Sigmoid colon (tissue), 4 donors: ENCODE measurements around the gene NCS1.

Experiments
- CTCF ChIP-seq, 4 experiments: fragments of 450-650 bp in 3 of 4; fragments of 200-600 bp in 1 of 4; IDR thresholded peaks; one replicate each; pipeline ENCODE4 v1.5.1; 2016 to 2019; ENCODE audit warnings: antibody characterized with exemption in 4 of 4, mild to moderate bottlenecking in 3 of 4, moderate library complexity in 2 of 4
- EP300 ChIP-seq, 4 donors: sonication (generic); formaldehyde crosslinking; IDR thresholded peaks; one replicate each; pipeline ENCODE4 v1.6.1; 2017; ENCODE audit warnings: antibody characterized with exemption in 4 of 4
- POLR2A ChIP-seq, 2 donors: fragments of 450-650 bp; IDR thresholded peaks; one replicate each; pipeline ENCODE4 v1.6.1; 2016; ENCODE audit warnings: antibody characterized with exemption in 2 of 2, mild to moderate bottlenecking in 2 of 2, moderate library complexity in 2 of 2
- POLR2AphosphoS5 ChIP-seq, 4 donors: sonication (generic); formaldehyde crosslinking; IDR thresholded peaks; one replicate each; pipeline ENCODE4 v1.6.1; 2017; ENCODE audit warnings: antibody characterized with exemption in 4 of 4

GRCh38 chr9:130196643-130197042 is 24.4 kb downstream of the NCS1 start:
- TF ChIP-seq CTCF (IDR thresholded peaks at IDR 0.05) (no peak), EP300 (IDR thresholded peaks at IDR 0.05) (no peak), POLR2A (IDR thresholded peaks at IDR 0.05) (no peak), POLR2AphosphoS5 (IDR thresholded peaks at IDR 0.05) (no peak)
